ENCODE measurements around the gene ZBTB22. TPM values are rescaled to one million over a fixed set of nuclear protein-coding genes. Genes with fewer than 3 reads are reported as not detected.
"Not testable (repeated sequence)": the region's sequence is repeated elsewhere in the genome, so short reads cannot be mapped to it uniquely, and the experiment has no call there.

Gene ZBTB22, protein sequence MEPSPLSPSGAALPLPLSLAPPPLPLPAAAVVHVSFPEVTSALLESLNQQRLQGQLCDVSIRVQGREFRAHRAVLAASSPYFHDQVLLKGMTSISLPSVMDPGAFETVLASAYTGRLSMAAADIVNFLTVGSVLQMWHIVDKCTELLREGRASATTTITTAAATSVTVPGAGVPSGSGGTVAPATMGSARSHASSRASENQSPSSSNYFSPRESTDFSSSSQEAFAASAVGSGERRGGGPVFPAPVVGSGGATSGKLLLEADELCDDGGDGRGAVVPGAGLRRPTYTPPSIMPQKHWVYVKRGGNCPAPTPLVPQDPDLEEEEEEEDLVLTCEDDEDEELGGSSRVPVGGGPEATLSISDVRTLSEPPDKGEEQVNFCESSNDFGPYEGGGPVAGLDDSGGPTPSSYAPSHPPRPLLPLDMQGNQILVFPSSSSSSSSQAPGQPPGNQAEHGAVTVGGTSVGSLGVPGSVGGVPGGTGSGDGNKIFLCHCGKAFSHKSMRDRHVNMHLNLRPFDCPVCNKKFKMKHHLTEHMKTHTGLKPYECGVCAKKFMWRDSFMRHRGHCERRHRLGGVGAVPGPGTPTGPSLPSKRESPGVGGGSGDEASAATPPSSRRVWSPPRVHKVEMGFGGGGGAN
- polyA plus RNA-seq (ENCODE audit: insufficient read length in 3 of 3): 10 to 100 TPM; 26.1 to 27.5 (median 26.2) TPM
- long read RNA-seq, donor 1, transcript ZBTB22-208 (2 exons, 2,651 nt): major isoform, 13 of 14 reads
- long read RNA-seq, donor 1, partial matches to known transcripts: 0 of 14 reads
- long read RNA-seq, donor 1, other reads (novel, unspliced or antisense): 0 of 14 reads
- long read RNA-seq, donor 2, transcript ZBTB22-208 (2 exons, 2,651 nt): major isoform, 15 of 15 reads
- long read RNA-seq, donor 2, partial matches to known transcripts: 0 of 15 reads
- long read RNA-seq, donor 2, other reads (novel, unspliced or antisense): 0 of 15 reads
- long read RNA-seq, donor 3, transcript ZBTB22-208 (2 exons, 2,651 nt): major isoform, 11 of 11 reads
- long read RNA-seq, donor 3, partial matches to known transcripts: 0 of 11 reads
- long read RNA-seq, donor 3, other reads (novel, unspliced or antisense): 0 of 11 reads
- long read RNA-seq, donor 4, transcript ZBTB22-208 (2 exons, 2,651 nt): major isoform, 21 of 21 reads
- long read RNA-seq, donor 4, partial matches to known transcripts: 0 of 21 reads
- long read RNA-seq, donor 4, other reads (novel, unspliced or antisense): 0 of 21 reads
- long read RNA-seq, donor 5, transcript ZBTB22-208 (2 exons, 2,651 nt): major isoform, 7 of 7 reads
- long read RNA-seq, donor 5, partial matches to known transcripts: 0 of 7 reads
- long read RNA-seq, donor 5, other reads (novel, unspliced or antisense): 0 of 7 reads
- long read RNA-seq, donor 6, transcript ZBTB22-208 (2 exons, 2,651 nt): major isoform, 13 of 13 reads
- long read RNA-seq, donor 6, partial matches to known transcripts: 0 of 13 reads
- long read RNA-seq, donor 6, other reads (novel, unspliced or antisense): 0 of 13 reads
- long read RNA-seq, donor 7, transcript ZBTB22-208 (2 exons, 2,651 nt): major isoform, 11 of 11 reads
- long read RNA-seq, donor 7, partial matches to known transcripts: 0 of 11 reads
- long read RNA-seq, donor 7, other reads (novel, unspliced or antisense): 0 of 11 reads
- long read RNA-seq, donor 8, partial matches to known transcripts: 0 of 4 reads
- long read RNA-seq, donor 8, other reads (novel, unspliced or antisense): 0 of 4 reads
- long read RNA-seq, donor 9, transcript ZBTB22-208 (2 exons, 2,651 nt): major isoform, 18 of 18 reads
- long read RNA-seq, donor 9, partial matches to known transcripts: 0 of 18 reads
- long read RNA-seq, donor 9, other reads (novel, unspliced or antisense): 0 of 18 reads
- long read RNA-seq, donor 10, transcript ZBTB22-208 (2 exons, 2,651 nt): major isoform, 13 of 14 reads
- long read RNA-seq, donor 10, partial matches to known transcripts: 0 of 14 reads
- long read RNA-seq, donor 10, other reads (novel, unspliced or antisense): 0 of 14 reads
- long read RNA-seq, donor 11, transcript ZBTB22-208 (2 exons, 2,651 nt): major isoform, 11 of 11 reads
- long read RNA-seq, donor 11, partial matches to known transcripts: 0 of 11 reads
- long read RNA-seq, donor 11, other reads (novel, unspliced or antisense): 0 of 11 reads
- long read RNA-seq, donor 12, transcript ZBTB22-208 (2 exons, 2,651 nt): major isoform, 17 of 17 reads
- long read RNA-seq, donor 12, partial matches to known transcripts: 0 of 17 reads
- long read RNA-seq, donor 12, other reads (novel, unspliced or antisense): 0 of 17 reads
- long read RNA-seq, donor 13, partial matches to known transcripts: 6 of 10 reads
- long read RNA-seq, donor 13, other reads (novel, unspliced or antisense): 0 of 10 reads
- long read RNA-seq, donor 14, transcript ZBTB22-208 (2 exons, 2,651 nt): major isoform, 15 of 15 reads
- long read RNA-seq, donor 14, partial matches to known transcripts: 0 of 15 reads
- long read RNA-seq, donor 14, other reads (novel, unspliced or antisense): 0 of 15 reads
- long read RNA-seq, donor 15, transcript ZBTB22-208 (2 exons, 2,651 nt): major isoform, 23 of 23 reads
- long read RNA-seq, donor 15, partial matches to known transcripts: 0 of 23 reads
- long read RNA-seq, donor 15, other reads (novel, unspliced or antisense): 0 of 23 reads
- long read RNA-seq, donor 16, transcript ZBTB22-208 (2 exons, 2,651 nt): major isoform, 14 of 15 reads
- long read RNA-seq, donor 16, partial matches to known transcripts: 0 of 15 reads
- long read RNA-seq, donor 16, other reads (novel, unspliced or antisense): 0 of 15 reads

DNA sequence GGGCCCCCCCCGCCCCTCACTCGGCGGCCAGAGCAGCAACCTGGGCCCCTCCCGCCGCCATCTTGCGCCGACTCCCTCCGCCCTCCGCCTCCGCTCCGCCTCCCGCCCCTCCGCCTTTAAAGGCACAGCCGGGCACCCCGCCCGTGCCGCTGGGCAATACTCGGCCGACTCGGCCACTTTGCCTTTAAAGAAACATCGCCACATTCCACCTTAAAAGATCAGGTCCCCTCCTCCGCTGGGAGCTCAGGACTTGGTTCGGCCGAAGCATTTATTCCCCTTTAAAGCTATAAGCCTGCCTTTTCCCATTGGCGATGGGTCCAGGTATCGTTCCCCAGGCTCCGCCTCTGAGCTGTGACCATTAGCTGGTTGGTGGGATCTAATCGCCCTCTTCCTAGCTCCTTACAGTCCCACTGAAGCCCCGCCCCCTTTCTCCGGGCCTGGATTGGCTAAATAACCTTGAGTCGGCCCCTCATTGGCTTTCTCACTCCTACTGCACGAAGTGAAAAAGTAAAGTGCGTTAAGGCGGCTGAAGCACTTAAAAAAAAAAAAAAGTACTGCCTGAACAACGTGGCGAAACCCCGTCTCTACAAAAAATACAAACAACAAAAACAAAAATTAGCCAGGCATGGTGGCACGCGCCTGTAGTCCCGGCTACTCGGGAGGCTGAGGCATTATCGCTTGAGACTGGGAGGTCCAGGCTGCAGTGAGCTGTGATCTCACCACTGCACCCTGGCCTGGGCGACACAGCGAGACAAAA lies at the start of gene ZBTB22:
Gene ZBTB22 (minus strand): TSS at position 76 of the 757 bp plus-strand sequence. CDS start 828 bp downstream, outside the sequence.
- peak; percentile 100 for DNase-seq

DNA sequence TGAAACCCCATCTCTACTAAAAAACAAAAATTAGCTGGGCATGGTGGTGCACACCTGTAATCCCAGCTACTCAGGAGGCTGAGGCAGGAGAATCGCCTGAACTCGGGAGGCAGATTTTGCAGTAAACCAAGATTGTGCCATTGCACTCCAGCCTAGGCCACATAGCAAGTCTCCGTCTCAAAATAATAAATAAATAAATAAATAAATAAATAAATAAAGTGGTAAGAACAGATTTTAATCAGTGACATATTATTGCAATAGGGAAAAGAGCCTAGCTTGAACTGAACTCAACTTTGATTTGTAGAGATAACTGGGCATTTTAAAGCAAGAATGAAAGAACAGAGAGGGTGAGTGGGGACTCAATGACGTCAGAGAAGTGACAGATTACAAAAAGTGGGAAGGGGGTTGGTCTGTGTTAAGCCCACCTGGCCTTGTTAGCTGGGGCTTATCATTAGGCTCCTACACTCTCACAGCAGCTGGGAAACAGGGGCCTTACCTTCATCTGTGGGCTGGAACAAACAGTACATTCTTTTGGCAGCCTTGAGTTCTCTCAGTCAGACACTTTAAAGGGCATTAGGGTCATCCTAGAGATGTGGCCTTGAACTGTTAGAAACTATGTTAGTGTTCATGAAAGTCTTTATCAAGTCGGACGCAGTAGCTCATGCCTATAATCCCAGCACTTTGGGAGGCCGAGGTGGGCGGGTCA lies 49.6 kb upstream of the ZBTB22 start:
- DNase-seq: no peak

DNA sequence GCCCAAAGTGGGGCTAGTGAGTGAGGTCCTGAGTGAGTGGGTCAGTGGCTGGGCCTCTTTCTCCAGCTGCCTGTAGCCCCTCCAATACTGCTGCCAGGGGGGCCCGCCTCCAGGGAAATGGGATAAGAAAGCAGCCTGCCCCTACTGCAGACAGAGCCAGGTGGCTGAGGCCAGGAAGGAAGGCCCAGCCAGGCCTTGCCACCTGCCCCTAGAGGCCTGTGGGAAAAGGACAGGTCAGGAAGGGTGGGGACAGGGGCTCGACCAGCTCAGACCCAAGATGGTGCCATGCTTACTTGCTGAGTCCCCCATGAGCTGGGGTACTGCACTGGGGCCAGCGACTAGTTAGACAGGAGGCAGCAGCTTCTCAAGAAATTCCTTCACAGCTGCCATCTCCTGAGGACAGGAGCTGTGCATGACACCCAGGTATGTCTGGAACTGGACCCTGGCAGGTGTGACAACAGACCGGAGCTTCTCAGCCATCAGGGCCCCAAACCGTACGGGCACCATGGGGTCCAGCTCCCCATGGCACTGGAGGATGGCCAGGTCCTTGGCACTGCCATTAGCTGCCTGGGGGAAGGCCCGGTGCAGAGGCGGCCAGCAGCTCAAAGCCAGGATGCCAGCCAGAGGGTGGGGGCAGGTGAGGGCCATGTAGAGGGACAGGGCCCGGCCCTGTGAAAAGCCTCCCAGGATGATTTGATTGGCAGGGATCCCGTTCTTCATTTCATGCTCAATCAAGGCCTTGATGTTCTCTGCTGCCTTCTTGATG lies 47.8 kb upstream of the ZBTB22 start:
- DNase-seq: not testable (repeated sequence)

DNA sequence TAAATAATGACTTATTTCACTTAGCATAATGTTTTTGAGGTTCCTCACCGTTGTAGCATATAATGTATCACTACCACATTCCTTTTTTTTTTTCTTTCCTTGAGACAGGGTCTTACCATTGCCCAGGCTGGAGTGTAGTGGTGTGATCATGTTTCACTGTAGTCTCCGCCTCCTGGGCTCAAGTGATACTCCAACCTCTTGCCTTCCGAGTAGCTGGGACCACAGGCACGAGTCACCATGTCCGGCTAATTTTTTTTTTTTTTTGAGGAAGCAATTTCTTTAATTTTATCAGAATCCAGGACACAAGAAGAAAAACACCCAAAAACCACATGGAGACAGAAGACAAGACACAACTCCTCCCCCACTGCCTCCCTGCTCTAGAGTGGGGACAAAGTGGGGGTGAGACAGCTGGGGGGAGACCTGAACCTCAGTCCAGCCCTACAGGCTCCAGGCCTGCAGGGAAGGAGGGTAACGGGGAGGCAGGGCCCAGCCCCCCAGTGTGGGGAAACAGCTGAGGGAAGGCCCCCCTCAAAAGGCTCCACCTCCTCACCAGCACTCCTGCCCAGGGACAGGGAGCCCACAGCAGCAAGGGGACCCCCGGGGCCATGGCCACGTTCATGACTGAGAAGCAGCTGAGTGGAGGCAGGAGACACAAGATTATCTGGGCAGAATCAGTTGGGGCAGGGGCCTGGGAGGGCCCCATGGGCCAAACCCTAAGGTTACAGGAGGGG lies 47.1 kb upstream of the ZBTB22 start:
- peak; percentile 78 for DNase-seq

DNA sequence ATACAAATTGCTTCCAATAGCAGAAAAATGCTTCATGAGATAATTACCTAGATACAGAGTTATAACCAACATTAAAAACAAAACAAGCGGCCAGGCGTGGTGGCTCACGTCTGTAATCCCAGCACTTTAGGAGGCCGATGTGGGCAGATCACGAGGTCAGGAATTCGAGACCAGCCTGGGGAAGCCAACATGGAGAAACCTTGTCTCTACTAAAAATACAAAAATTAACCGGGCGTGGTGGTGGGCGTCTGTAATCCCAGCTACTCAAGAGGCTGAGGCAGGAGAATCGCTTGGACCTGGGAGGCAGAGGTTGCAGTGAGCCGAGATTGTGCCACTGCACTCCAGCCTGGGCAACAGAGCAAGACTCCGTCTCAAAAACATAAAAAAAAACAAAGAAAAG lies 45.9 kb upstream of the ZBTB22 start:
- not testable (repeated sequence) for DNase-seq

DNA sequence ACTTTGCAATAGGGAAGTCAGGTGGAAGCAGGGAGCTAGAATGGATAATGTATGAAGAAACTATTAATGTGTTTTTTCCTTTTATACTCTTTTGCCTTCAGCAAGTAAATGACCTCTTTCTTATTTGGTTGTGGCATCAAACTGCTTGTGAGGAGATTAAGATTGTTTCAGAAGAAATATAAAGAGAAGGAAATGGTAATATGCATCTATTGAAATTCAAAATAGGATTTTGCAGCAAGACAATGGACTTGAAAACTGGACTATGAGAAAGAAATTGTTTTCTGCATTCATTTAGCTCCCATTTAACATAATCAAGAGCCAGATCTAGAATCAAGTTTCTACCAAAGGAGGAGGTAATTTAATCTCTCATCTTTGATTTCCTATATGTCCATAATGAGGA lies 41.8 kb upstream of the ZBTB22 start:
- no peak for DNase-seq

DNA sequence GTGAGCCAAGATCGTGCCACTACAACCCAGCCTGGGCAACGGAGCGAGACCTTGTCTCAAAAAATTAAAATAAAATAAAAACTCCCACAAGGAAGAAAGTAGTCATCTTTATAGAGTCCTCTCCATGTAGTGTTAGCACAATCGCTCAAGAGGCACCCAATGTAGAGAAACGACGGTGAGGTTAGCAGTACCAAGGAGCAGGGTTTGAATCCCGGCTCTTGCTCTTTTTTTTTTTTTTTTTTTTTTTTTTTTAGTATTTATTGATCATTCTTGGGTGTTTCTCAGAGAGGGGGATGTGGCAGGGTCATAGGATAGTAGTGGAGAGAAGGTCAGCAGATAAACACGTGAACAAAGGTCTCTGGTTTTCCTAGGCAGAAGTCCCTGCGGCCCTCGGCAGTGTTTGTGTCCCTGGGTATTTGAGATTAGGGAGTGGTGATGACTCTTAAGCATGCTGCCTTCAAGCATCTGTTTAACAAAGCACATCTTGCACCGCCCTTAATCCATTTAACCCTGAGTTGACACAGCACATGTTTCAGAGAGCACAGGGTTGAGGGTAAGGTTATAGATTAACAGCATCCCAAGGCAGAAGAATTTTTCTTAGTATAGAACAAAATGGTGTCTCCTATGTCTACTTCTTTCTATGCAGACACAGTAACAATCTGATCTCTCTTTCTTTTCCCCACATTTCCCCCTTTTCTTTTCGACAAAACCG lies 39.8 kb upstream of the ZBTB22 start:
- DNase-seq: not testable (repeated sequence)

GRCh38 chr6:33356295-33356694 lies 38.8 kb upstream of the ZBTB22 start:
- no peak for DNase-seq

DNA sequence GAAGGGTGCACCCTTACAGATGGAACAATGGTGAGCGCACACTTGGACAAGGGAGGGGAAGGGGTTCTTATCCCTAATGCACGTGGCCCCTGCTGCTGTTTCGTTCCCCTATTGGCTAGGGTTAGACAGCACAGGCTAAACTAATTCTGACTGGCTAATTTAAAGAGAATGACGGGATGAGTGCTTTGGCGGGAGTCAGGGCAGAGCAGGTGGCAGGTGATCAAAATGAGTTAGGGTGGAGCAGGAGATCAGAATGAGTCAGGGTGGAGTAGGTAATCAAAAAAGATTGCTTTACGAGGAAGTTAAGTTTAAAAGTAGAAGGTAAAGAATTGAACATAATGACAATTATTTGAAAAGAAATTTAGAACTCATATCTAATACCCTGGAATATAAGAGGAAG lies 38.3 kb upstream of the ZBTB22 start:
- not testable (repeated sequence) for DNase-seq

- DNase-seq: no peak
Measured at GRCh38 chr6:33347816-33348215, 30.3 kb upstream of the ZBTB22 start.

DNA sequence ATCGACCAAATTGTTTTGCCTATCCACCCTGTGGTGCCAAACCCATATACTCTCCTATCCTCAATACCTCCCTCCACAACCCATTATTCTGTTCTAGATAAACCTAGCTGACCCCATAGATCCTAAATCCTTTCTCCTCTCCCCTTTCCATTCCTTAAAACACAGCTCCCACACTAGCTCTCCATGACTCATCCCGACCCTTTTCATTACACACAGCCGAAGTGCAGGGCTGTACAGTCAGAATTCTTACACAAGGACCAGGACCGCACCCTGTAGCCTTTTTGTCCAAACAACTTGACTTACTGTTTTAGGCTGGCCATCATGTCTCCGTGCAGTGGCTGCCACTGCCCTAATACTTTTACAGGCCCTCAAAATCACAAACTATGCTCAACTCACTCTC lies 29.4 kb upstream of the ZBTB22 start:
- DNase-seq: not testable (repeated sequence)

GRCh38 chr6:33344701-33345697 lies 27.5 kb upstream of the ZBTB22 start:
- DNase-seq: peak; percentile 71

- no peak for DNase-seq
Measured at GRCh38 chr6:33343953-33344611, 26.5 kb upstream of the ZBTB22 start.
